Measurements from ENCODE around the gene R3HDM2. TPM values are rescaled to one million over a fixed set of nuclear protein-coding genes. Genes with fewer than 3 reads are reported as not detected.

The R3HDM2 gene
- total and polyA plus RNA-seq, 2 of the 13 experiments (the other 11 are each of a cell fraction or from before 2014, with no cell fraction given): 11.1 to 23.5 TPM

GRCh38 chr12:57222286-57223190 lies 208.3 kb downstream of the R3HDM2 start (continued):
- TF ChIP-seq ZNF354B (CRISPR knock-in tag; IDR thresholded peaks at IDR 0.05): no peak
- no peak for TF ChIP-seq MYC (CRISPR knock-in tag; IDR thresholded peaks at IDR 0.05; ENCODE audit: borderline replicate concordance)
- no peak for TF ChIP-seq ZNF83 (CRISPR knock-in tag; IDR thresholded peaks at IDR 0.05; ENCODE audit: borderline replicate concordance)
- TF ChIP-seq ZSCAN29 (CRISPR knock-in tag; conservative IDR thresholded peaks at IDR 0.05): no peak
- TF ChIP-seq MEIS2 (CRISPR knock-in tag; IDR thresholded peaks at IDR 0.05): no peak
- TF ChIP-seq ZNF850 (CRISPR knock-in tag; conservative IDR thresholded peaks at IDR 0.05): no peak
- TF ChIP-seq ZNF296 (CRISPR knock-in tag; conservative IDR thresholded peaks at IDR 0.05): no peak

DNA sequence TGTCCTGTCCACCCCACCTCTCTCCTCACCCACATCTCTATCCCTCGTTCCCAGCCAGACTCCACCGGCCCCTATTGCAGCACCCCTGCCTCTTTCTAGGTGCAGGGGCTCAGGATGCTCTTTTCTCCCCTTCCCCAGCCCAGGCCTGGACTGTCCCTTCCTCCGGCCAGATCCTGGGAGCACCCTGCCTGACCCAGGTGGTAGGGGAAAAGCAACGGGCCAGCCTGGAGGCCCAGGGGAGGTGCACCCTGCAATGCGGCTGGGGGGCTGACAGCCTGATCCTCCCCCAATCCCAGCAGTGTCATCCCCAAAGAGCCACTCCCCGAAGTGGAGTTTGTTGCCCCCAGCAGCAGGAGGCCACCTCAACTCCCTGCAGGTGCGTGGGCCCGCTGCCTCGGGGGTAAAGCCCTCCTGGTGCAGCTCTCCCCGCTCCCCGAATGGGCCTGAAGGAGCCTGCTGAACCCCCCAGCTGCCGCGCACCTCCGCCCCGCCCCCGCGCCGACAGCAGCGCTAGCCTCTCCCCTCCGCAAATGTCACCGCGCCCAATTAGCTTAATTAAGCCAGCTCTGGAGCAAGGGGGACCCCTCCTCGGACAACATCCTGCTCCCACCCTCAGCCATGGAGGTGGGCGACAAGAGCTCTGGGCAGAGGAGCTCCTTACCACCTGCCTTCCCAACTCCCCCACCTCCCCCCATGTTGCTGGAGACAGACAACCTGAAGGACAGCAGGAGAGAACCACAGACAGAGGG lies 209.5 kb downstream of the R3HDM2 start:
- intact Hi-C loops (cut with micrococcal nuclease; ENCODE audit: unreplicated experiment): no loop called here

More for the DNA sequence above, 209.5 kb downstream of the R3HDM2 start:
- in situ Hi-C loops (cut with HindIII; ENCODE audit: extremely low pct_ligation_motif_present, low pct_unique_long_range_greater_than_20kb): no loop called here
- no peak for ATAC-seq
- FAIRE-seq: no peak
- Histone ChIP-seq H3K9ac (ENCODE audit: insufficient read depth, low read depth, low read length) (no peak overlapping the region), H3K4me1 (ENCODE audit: insufficient read depth, low read length) (peaks cover 53% of the 10 kb centered on the region), H3K4me3 (replicated peaks in 1 of 3; ENCODE audit: insufficient read depth in 1 of 3, low read depth in 2 of 3, low read length in 3 of 3) (no peak overlapping the region), H3K79me2 (ENCODE audit: insufficient read depth, low read length) (no peaks in the 10 kb centered on the region), H2AFZ (ENCODE audit: low read length) (no peak overlapping the region), H3K4me2 (ENCODE audit: low read depth, low read length) (no peak overlapping the region), H3K27ac (ENCODE audit: extremely low read length, insufficient read depth, low read length) (no peak overlapping the region), H3K9me3 (ENCODE audit: low read length) (no peaks in the 10 kb centered on the region), H4K20me1 (ENCODE audit: insufficient read depth, low read length) (no peaks in the 10 kb centered on the region), H3K27me3 (ENCODE audit: control insufficient read depth in 1 of 2, insufficient read depth in 2 of 2, low read length in 2 of 2) (peaks cover 20 to 83% of the 10 kb centered on the region in 2 experiments; a peak in 4 of 5 replicates), H3K36me3 (replicated peaks in 1 of 2; ENCODE audit: control insufficient read depth in 1 of 2, insufficient read depth in 2 of 2, low read length in 2 of 2) (no peaks in the 10 kb centered on the region)
- TF ChIP-seq ZNF883 (CRISPR knock-in tag; IDR thresholded peaks at IDR 0.05; ENCODE audit: not compliant biosample characterization): no peak
- TF ChIP-seq FOXK2 (IDR thresholded peaks at IDR 0.05): no peak
- TF ChIP-seq LCORL (IDR thresholded peaks at IDR 0.05): no peak
- no peak for TF ChIP-seq LCORL (CRISPR knock-in tag; IDR thresholded peaks at IDR 0.05)
- TF ChIP-seq TARDBP (CRISPR knock-in tag; IDR thresholded peaks at IDR 0.05): no peak
- no peak for TF ChIP-seq CCDC6 (CRISPR knock-in tag; IDR thresholded peaks at IDR 0.05)
- BruUV-seq (replicated peaks): no TSS peak
- 23% methylated on average over 10 of the region's 24 CpGs for whole genome bisulfite sequencing (ENCODE audit: low lambda C conversion rate)
- DNase-seq (ENCODE audit: low spot score): no peak
- ChIA-PET POLR2A (interaction anchor here (1.6 kb wide), 1 partner anchor 9 kb away, joined by 6 read pairs; the partner anchor contains the start of gene SHMT2), CTCF (ENCODE audit: low intra/inter-chr PET ratio, low total read pairs) (no interaction called here)
